Upper lobe of right lung (tissue), 1 donor: ENCODE data around the gene EHBP1L1. TPM values are rescaled to one million over a fixed set of nuclear protein-coding genes. Genes with fewer than 3 reads are reported as not detected.

Experiments
- ATAC-seq: fragments of 200-7000 bp; cut with Tn5 transposase; one replicate; pipeline ENCODE4 v1.9.1; 2020; ENCODE audit warnings: mild to moderate bottlenecking, moderate library complexity
- DNase-seq: peaks from one replicate; pipeline ENCODE4 v3.0.0-alpha.2; 2020
- H3K27ac ChIP-seq: fragments of 200-600 bp; one replicate; pipeline ENCODE4 v1.8.0; 2022
- H3K27me3 ChIP-seq: fragments of 200-600 bp; one replicate; pipeline ENCODE4 v1.8.0; 2022; ENCODE audit warnings: mild to moderate bottlenecking
- H3K36me3 ChIP-seq: fragments of 200-600 bp; one replicate; pipeline ENCODE4 v1.8.0; 2022
- H3K4me1 ChIP-seq: fragments of 200-600 bp; one replicate; pipeline ENCODE4 v1.8.0; 2022
- H3K4me3 ChIP-seq: fragments of 200-600 bp; one replicate; pipeline ENCODE4 v1.8.0; 2022; ENCODE audit warnings: mild to moderate bottlenecking
- H3K9me3 ChIP-seq: fragments of 200-600 bp; one replicate; pipeline ENCODE4 v1.8.0; 2022
- intact Hi-C: fragments of 100-400 bp; cut with DNase I; formaldehyde crosslinking; loops from one replicate; pipeline ENCODE4 v1.11.0; 2022
- long read RNA-seq: library from polyadenylated mRNA; unstranded; transcript quantifications from one replicate; pipeline ENCODE4 v2.0.0, GENCODE V29; 2021
- total RNA-seq: library from RNA; stranded (reverse); fragmentation: NEBNext Ultra II Directional; extraction: Animal tissue kit (Norgen Biotek cat#: 25700); gene quantifications from one replicate; pipeline ENCODE4 v1.2.1, GENCODE V29; 2021
- TF ChIP-seq, protein P1 (sequence below): fragments of 200-600 bp; IDR thresholded peaks from one replicate; pipeline ENCODE4 v1.8.0; 2022; ENCODE audit warnings: antibody characterized with exemption
- donor health status: DM: no; HTN: yes; CAD: no; lungs with severe emphysema.

The EHBP1L1 gene
- total RNA-seq: 88.3 TPM
- long read RNA-seq, full-length matches to known transcripts: 7 of 91 reads
- long read RNA-seq, partial matches to known transcripts: 28 of 91 reads
- long read RNA-seq, other reads (novel, unspliced or antisense): 56 of 91 reads

- Histone ChIP-seq H3K9me3 (no peaks in the 10 kb centered on the region), H3K4me3 (peak within 1 kb of the TSS; percentile 66), H3K27me3 (no peaks in the 10 kb centered on the region), H3K36me3 (peaks cover 15% of the 10 kb centered on the region), H3K27ac (peak within 1 kb of the TSS; percentile 86), H3K4me1 (peaks cover 56% of the 10 kb centered on the region)
- ATAC-seq: peak; percentile 49
- intact Hi-C loops: no loop called here
- TF ChIP-seq, protein P1, sequence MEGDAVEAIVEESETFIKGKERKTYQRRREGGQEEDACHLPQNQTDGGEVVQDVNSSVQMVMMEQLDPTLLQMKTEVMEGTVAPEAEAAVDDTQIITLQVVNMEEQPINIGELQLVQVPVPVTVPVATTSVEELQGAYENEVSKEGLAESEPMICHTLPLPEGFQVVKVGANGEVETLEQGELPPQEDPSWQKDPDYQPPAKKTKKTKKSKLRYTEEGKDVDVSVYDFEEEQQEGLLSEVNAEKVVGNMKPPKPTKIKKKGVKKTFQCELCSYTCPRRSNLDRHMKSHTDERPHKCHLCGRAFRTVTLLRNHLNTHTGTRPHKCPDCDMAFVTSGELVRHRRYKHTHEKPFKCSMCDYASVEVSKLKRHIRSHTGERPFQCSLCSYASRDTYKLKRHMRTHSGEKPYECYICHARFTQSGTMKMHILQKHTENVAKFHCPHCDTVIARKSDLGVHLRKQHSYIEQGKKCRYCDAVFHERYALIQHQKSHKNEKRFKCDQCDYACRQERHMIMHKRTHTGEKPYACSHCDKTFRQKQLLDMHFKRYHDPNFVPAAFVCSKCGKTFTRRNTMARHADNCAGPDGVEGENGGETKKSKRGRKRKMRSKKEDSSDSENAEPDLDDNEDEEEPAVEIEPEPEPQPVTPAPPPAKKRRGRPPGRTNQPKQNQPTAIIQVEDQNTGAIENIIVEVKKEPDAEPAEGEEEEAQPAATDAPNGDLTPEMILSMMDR: no peak
- peak; percentile 91 for DNase-seq
These were observed at the start of gene EHBP1L1 for GRCh38 chr11:65575568-65576231. Gene EHBP1L1 (plus strand): TSS chr11:65576053. CDS start chr11:65576303, 250 bp downstream.

DNA sequence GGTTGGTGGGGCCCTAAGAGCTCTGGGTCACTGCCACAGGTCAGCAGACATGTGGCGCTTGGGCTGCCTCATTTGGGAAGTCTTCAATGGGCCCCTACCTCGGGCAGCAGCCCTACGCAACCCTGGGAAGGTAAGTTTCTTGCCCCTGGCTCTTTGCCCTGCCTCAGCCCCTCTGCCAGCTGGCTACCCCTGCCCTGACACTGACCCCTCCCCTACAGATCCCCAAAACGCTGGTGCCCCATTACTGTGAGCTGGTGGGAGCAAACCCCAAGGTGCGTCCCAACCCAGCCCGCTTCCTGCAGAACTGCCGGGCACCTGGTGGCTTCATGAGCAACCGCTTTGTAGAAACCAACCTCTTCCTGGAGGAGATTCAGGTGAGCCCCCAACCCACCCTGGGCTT lies 49.1 kb upstream of the EHBP1L1 start:
- no peak overlapping the region for H3K27ac ChIP-seq
- H3K4me1 ChIP-seq: peaks cover 38% of the 10 kb centered on the region
- DNase-seq (peak; percentile 63), ATAC-seq (no peak)
- TF ChIP-seq, protein P1: no peak
- H3K4me3 ChIP-seq: no peak overlapping the region
- intact Hi-C loops: no loop called here
- H3K36me3 ChIP-seq: peaks cover 49% of the 10 kb centered on the region
- H3K27me3 ChIP-seq: no peaks in the 10 kb centered on the region
- no peaks in the 10 kb centered on the region for H3K9me3 ChIP-seq

- TF ChIP-seq, protein P1: no peak
- no peak for DNase-seq
- intact Hi-C loops: no loop called here
- H3K27me3 ChIP-seq: no peaks in the 10 kb centered on the region
- peaks cover 71% of the 10 kb centered on the region for H3K36me3 ChIP-seq
- H3K9me3 ChIP-seq: no peaks in the 10 kb centered on the region
- H3K4me1 ChIP-seq: peaks cover 17% of the 10 kb centered on the region
- H3K4me3 ChIP-seq: no peak overlapping the region
- ATAC-seq: no peak
- H3K27ac ChIP-seq: no peak overlapping the region
These were observed 47.0 kb upstream of the EHBP1L1 start for GRCh38 chr11:65528819-65529350.

GRCh38 chr11:65529475-65530156 lies 46.2 kb upstream of the EHBP1L1 start:
- DNase-seq: no peak
- H3K4me3 ChIP-seq: no peak overlapping the region
- peaks cover 75% of the 10 kb centered on the region for H3K36me3 ChIP-seq
- H3K9me3 ChIP-seq: no peaks in the 10 kb centered on the region
- intact Hi-C loops: no loop called here
- H3K4me1 ChIP-seq: peaks cover 10% of the 10 kb centered on the region
- H3K27ac ChIP-seq: no peak overlapping the region
- no peaks in the 10 kb centered on the region for H3K27me3 ChIP-seq
- ATAC-seq: no peak
- TF ChIP-seq, protein P1: no peak

DNA sequence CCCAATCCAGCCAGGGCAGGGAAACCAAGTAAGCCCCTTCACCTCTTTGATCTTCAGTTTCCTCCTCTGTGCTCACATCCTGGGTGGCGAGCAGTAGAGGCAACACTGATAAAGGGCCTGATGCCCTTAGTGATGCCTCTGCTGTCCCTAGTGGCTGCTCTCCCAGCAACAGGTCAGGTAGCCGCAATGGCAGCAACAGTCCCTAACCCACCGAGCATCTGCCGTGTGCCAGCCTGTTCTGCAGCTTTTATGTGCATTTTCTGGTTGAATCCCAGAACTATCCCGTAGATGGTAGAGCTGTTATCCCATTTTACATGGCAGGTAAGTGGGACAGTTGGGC lies 45.7 kb upstream of the EHBP1L1 start:
- intact Hi-C loops: no loop called here
- H3K4me3 ChIP-seq: no peak overlapping the region

More for the DNA sequence above, 45.7 kb upstream of the EHBP1L1 start:
- H3K27me3 ChIP-seq: no peaks in the 10 kb centered on the region
- no peak for DNase-seq
- peaks cover 10% of the 10 kb centered on the region for H3K4me1 ChIP-seq
- TF ChIP-seq, protein P1: peak; percentile 11
- ATAC-seq: no peak
- H3K27ac ChIP-seq: no peak overlapping the region
- no peaks in the 10 kb centered on the region for H3K9me3 ChIP-seq
- H3K36me3 ChIP-seq: peaks cover 79% of the 10 kb centered on the region
